T-helper 2 cell treated with Interferon-gamma antibody and Interleukin-4, amounts not matched to agents 5 μg/mL and 100 μg/mL, for 36 hours (primary cell): Measurements from ENCODE around the gene MTX1.
A peak's percentile ranks its signal among the peaks of the same experiment; 100 is the strongest.
"Not testable (repeated sequence)": the region's sequence is repeated elsewhere in the genome, so short reads cannot be mapped to it uniquely, and the experiment has no call there.

Experiments used
- DNase-seq: peaks from one replicate; pipeline ENCODE4 v3.0.0; 2021; ENCODE audit warnings: low spot score
- H3K27ac Mint-ChIP-seq: one replicate; pipeline ENCODE4 v1.8.0; 2021; ENCODE audit warnings: mild to moderate bottlenecking, mixed read lengths
- H3K27me3 Mint-ChIP-seq: one replicate; pipeline ENCODE4 v1.8.0; 2021; ENCODE audit warnings: low read depth, mixed read lengths
- H3K36me3 Mint-ChIP-seq: one replicate; pipeline ENCODE4 v1.8.0; 2021; ENCODE audit warnings: low read depth, mixed read lengths
- H3K4me1 Mint-ChIP-seq: one replicate; pipeline ENCODE4 v1.8.0; 2021; ENCODE audit warnings: low read depth, mixed read lengths
- H3K4me3 Mint-ChIP-seq: one replicate; pipeline ENCODE4 v1.8.0; 2022; ENCODE audit warnings: mild to moderate bottlenecking, moderate library complexity, mixed read lengths
- H3K9me3 Mint-ChIP-seq: one replicate; pipeline ENCODE4 v1.8.0; 2021; ENCODE audit warnings: mixed read lengths

Gene MTX1

DNA sequence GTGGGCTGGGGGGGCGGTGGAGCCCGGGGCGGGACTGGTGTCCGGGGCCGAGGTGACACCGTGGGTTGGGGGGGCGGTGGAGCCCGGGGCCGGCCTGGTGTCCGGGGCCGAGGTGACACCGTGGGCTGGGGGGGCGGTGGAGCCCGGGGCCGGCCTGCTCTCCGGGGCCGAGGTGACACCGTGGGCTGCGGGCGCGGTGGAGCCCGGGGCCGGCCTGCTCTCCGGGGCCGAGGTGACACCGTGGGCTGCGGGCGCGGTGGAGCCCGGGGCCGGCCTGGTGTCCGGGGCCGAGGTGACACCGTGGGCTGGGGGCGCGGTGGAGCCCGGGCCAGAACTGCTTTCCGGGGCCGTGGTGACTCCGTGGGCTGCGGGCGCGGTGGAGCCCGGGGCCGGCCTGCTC is 18.6 kb upstream of the MTX1 start:
- H3K36me3 Mint-ChIP-seq, H3K9me3 Mint-ChIP-seq, H3K4me3 Mint-ChIP-seq, H3K27me3 Mint-ChIP-seq, DNase-seq, H3K27ac Mint-ChIP-seq: not testable (repeated sequence)
- H3K4me1 Mint-ChIP-seq = peaks cover 33% of the 10 kb centered on the region

DNA sequence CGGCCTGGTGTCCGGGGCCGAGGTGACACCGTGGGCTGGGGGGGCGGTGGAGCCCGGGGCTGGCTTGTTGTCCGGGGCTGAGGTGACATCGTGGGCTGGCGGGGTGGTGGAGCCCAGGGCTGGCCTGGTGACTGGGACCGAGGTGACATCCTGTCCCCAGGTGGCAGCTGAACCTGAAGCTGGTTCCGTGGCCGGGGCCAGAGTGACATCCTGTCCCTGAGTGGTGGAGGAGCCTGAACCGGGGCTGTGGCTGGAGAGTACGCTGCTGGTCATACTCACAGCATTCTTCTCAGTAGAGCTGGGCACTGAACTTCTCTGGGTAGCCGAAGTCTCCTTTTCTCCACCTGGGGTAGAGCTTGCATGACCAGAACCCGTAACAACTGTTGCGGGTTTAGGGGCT is 16.6 kb upstream of the MTX1 start:
- Mint-ChIP-seq H3K36me3 (peaks cover 4% of the 10 kb centered on the region), H3K27ac (peak overlapping the region; percentile 91), H3K9me3 (no peaks in the 10 kb centered on the region), H3K27me3 (no peaks in the 10 kb centered on the region), H3K4me1 (peaks cover 37% of the 10 kb centered on the region), H3K4me3 (peak overlapping the region; percentile 81)
- DNase-seq = no peak

DNA sequence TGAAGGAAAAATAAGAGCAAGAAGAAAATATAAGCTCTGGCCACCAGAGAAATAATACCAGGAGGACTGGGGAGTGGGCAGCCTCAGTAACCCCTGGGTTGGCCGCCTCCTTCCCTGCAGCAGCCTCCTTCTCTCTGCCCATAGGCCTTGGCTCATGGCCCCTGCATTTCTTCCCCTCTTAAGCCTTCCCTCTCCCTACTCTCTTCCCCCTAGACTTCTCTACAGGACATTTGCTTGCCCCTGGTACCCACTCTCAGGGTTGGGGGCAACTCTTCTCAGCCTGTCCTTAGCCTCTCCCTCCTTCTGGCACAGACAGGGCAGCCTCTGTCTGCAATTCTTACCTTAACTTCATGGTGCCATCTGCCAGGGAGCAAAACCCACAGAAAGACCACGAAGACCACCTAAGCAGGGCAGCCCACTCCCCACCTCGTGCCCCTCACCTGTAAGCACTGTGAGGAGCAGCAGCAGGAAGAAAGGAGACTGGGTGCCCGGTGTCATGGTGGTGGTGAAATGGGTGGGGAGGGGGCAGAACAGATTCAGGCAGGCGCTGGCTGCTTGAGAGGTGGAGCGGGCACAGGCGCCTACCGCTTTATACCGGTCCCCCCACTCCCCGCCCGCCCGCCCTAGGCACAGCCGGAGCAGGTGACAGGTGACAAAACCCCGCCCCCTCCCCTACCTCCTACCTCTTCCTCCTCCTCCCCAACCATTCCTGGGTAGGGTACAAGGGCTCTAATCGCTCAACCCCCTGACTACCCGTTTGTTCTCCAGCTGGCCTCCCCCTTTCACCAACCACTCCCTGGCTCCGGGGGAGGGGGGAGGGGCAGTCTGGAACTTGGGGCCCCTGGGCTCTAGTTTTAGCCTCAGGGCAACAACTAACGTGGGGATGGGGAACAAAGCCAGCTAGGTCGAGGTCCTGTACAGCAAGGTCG is 15.9 kb upstream of the MTX1 start:
- DNase-seq = no peak

DNA sequence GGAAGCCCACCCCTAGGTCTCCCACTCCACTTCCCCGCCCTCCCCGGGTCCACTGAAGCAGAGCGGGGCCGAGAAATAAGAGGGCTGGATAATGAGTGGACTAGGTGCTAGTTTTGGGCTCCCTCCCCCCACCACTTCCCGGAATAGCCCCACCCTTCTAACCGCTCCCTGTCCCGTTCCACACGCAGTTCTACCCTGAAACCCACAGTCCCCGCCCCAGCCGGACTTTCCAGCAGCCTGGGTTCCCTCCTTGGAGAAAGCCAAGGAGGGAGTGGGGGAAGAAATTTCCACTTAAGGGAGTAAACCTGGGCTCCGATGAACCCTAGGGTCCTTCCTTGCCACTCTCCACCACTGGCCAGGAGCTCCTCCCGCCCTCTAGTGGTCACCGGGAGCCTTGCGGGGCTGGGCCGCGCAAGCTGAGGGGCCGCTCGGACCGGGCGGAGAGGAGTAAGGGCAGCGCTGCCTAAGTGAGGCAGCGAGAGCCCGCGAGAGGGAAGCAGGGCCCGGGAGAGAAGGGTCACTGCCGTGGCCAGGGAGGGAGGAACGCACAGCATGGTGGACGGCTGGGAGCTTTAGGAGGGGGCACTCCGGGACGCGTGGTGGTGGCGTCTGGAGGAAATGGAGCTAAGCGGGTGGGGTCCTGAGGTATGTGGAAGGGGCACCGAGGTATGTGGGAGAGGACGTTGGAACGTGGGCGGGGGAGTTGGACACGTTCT is 15.1 kb upstream of the MTX1 start:
- DNase-seq = peak; percentile 83
- no peaks in the 10 kb centered on the region for H3K9me3 Mint-ChIP-seq
- peak overlapping the region; percentile 95 for H3K4me3 Mint-ChIP-seq
- H3K27me3 Mint-ChIP-seq = no peaks in the 10 kb centered on the region
- peak overlapping the region; percentile 98 for H3K27ac Mint-ChIP-seq
- peaks cover 6% of the 10 kb centered on the region for H3K36me3 Mint-ChIP-seq
- peaks cover 31% of the 10 kb centered on the region for H3K4me1 Mint-ChIP-seq

More for the DNA sequence above, 15.9 kb upstream of the MTX1 start:
- Mint-ChIP-seq H3K4me1 (peaks cover 37% of the 10 kb centered on the region), H3K9me3 (no peaks in the 10 kb centered on the region), H3K27me3 (no peaks in the 10 kb centered on the region), H3K36me3 (peaks cover 6% of the 10 kb centered on the region), H3K4me3 (peak overlapping the region; percentile 95), H3K27ac (peak overlapping the region; percentile 98)

DNA sequence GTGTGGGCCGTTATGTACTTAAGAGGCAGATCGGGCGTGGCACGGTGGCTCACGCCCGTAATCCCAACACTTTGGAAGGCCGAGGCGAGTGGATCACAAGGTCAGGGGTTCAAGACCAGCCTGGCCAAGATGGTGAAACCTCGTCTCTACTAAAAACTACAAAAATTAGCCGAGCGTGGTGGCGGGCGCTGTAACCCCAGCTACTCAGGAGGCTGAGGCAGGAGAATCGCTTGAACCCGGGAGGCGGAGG is 14.6 kb upstream of the MTX1 start:
- not testable (repeated sequence) for H3K9me3 Mint-ChIP-seq, H3K27me3 Mint-ChIP-seq, DNase-seq, H3K36me3 Mint-ChIP-seq
- peak overlapping the region; percentile 95 for H3K4me3 Mint-ChIP-seq
- peaks cover 31% of the 10 kb centered on the region for H3K4me1 Mint-ChIP-seq
- H3K27ac Mint-ChIP-seq = peak overlapping the region; percentile 98

DNA sequence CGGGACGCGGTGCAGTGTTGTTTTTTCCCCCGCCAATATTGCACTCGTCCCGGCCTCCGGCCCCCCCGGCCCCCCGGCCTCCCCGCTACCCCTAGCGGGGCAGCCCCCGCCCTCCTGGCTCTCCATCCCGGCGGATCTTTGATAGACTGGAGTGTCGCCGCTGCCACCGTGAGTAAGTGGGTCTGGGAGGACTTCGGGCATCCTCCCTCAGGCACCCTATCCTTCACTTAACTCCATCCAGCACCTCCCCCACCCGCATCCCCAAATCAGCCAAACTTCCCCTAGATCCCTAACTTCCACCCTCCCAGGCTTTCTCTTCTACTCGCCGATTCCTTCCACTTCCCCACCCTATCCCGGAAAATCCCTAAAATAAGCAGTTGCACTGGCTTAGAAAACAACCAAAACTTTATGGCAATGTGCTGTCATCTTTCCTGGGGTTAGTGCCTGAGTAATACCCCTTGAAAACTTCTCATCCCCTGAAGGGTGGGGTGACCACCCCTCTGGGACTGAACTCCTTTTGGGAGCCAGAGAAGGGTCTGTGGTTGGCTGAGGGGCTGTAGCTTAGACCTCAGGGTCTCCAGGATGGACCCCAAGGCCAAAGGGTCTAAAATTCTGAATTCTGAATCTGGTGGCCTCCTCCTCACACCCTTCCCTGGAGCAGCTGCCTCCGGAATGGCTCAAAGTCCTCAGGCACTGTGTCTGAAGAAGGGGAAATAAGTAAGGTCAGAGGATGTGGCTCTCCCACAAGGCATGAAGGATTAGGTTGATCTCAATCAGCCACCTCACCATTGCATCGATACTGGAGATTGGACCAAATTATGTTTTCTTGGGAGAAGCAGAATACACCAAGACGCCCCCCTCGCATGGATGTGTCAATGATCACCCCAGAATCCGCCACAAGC is 13.0 kb upstream of the MTX1 start:
- DNase-seq = no peak
- H3K4me3 Mint-ChIP-seq = peak overlapping the region; percentile 87
- H3K27ac Mint-ChIP-seq = peak overlapping the region; percentile 59

DNA sequence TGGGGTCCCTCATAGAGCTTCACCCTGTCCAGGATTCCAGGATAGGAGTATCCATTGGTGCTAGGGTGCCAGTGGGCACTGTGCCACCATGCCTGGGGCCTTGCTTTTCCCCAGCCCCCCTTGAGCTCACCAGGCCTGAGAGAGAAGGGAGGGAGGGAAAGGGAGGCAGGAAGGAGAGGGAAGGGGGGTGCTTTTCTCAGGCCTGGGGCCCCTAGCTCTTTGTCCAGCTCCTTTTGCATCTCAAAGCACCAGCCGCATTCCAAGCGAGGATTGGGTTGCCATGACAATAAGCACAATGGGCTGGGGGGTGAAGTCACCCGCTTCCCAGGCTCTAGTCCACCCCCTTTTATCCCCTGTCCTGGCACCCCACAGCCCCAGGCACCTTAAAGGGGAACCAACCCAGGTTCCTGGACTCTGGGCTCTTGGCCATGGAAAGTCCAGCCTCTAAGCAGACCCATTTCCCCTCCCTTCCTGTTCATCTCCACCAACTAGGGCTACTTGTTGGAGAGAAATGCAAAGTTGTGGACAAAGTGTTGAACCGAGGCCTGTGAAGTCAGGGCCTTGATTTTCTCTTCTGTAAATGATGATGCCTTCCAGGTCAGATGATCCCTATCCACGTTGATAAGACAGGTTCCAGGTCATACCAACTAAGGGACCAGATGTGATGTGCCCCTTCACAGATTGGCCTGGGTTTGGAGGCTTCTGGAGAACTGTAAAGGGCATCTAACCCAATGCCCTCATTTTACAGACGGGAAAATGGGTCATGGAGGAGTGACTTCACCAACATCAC is 12.2 kb upstream of the MTX1 start:
- no peaks in the 10 kb centered on the region for H3K27me3 Mint-ChIP-seq
- H3K4me3 Mint-ChIP-seq = peak overlapping the region; percentile 87
- DNase-seq = no peak
- H3K36me3 Mint-ChIP-seq = peaks cover 6% of the 10 kb centered on the region
- H3K9me3 Mint-ChIP-seq = no peaks in the 10 kb centered on the region
- no peak overlapping the region for H3K27ac Mint-ChIP-seq
- H3K4me1 Mint-ChIP-seq = peaks cover 31% of the 10 kb centered on the region

More for the DNA sequence above, 13.0 kb upstream of the MTX1 start:
- Mint-ChIP-seq H3K36me3 (peaks cover 6% of the 10 kb centered on the region), H3K9me3 (no peaks in the 10 kb centered on the region), H3K4me1 (peaks cover 31% of the 10 kb centered on the region), H3K27me3 (no peaks in the 10 kb centered on the region)

DNA sequence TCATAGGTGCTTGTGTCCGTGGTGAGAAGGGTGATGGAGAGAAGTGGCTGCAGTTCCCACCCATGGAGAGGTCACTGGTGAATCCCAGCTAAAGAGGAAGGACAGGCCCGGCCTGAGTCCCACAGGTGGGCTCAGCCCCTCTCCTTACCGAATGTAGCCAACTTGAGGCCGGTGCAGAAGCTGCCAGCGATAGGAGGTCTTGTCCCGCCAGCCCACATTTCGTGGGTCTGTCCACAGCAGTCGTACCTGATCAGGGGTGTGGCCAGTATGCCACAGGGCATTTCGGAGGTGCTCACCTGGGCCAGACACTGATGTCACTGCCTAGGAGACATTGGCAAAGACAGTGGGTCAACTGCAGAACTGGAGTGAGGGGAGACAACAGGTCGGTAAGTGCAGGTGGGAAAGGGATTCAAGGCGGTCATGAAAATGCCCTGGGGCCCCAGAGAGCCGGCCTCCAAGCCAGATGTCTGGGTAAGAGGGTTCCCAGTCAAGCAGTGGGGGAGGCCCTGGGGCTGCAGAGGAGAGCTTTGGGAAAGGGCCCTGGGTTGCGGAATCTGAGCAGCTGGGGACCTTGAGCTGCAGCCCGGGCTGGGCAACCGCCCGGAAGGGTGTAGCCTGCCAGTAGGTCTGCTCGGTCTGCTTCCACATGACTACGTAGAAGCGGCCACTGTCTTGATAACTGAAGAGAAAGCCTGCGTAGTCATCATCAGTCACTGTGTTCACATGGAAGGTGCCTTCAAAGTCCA is 11.4 kb upstream of the MTX1 start:
- peaks cover 6% of the 10 kb centered on the region for H3K36me3 Mint-ChIP-seq
- no peaks in the 10 kb centered on the region for H3K27me3 Mint-ChIP-seq
- no peak overlapping the region for H3K27ac Mint-ChIP-seq
- no peak for DNase-seq
- no peak overlapping the region for H3K4me3 Mint-ChIP-seq
- H3K4me1 Mint-ChIP-seq = peaks cover 28% of the 10 kb centered on the region
- no peaks in the 10 kb centered on the region for H3K9me3 Mint-ChIP-seq

DNA sequence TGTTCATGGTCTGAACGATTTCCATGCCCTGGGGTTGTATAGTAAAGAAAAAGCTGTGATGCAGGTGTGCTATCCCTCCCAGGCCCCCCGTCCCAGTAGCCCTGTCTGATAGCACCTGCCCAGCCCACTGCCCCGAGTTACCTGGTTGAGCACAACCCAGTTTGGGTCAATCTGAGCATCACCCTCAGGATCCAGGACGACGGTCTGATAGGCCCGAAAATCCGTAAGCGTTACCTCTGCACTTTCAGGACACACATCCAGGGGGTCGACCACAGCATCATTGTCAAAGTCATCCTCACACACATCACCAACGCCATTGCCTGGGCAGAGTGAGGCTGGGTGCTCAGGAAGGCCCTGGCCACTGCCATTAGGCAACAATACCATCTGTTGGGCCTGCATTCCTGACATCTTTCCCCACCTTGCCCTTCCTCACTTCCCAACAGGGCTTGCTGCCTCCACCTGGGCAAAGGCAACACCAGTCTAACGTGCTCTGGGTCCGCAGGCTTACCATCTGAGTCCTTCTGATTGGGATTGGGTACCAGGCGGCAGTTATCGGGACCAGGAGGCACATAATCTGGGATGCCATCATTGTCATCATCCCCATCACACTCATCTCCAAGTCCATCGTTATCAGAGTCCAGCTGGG is 10.5 kb upstream of the MTX1 start:
- H3K27ac Mint-ChIP-seq = no peak overlapping the region
- peaks cover 20% of the 10 kb centered on the region for H3K4me1 Mint-ChIP-seq
- DNase-seq = no peak
- H3K27me3 Mint-ChIP-seq = no peaks in the 10 kb centered on the region
- no peaks in the 10 kb centered on the region for H3K9me3 Mint-ChIP-seq
- no peak overlapping the region for H3K4me3 Mint-ChIP-seq
- H3K36me3 Mint-ChIP-seq = peaks cover 6% of the 10 kb centered on the region

DNA sequence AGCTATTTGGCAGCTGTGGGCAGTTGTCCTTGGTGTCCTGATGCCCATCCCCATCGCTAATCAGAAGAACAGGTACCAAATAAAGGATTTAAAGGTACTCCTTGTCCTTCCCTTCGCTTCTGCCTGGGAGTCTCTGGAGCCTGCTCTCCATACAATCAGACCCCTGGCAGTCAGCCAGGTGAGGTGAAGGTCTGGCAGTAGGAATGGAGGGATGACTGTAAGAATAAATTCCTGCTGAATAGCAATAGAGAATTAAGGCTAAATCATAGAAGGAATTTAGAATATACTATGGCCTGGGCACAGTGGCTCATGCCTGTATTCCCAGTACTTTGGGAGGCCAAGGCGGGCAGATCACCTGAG is 10.0 kb upstream of the MTX1 start:
- H3K36me3 Mint-ChIP-seq = peaks cover 6% of the 10 kb centered on the region
- DNase-seq = no peak
- peaks cover 16% of the 10 kb centered on the region for H3K4me1 Mint-ChIP-seq
- H3K27ac Mint-ChIP-seq = no peak overlapping the region
- no peaks in the 10 kb centered on the region for H3K9me3 Mint-ChIP-seq
- H3K27me3 Mint-ChIP-seq = no peaks in the 10 kb centered on the region
- H3K4me3 Mint-ChIP-seq = no peak overlapping the region

DNA sequence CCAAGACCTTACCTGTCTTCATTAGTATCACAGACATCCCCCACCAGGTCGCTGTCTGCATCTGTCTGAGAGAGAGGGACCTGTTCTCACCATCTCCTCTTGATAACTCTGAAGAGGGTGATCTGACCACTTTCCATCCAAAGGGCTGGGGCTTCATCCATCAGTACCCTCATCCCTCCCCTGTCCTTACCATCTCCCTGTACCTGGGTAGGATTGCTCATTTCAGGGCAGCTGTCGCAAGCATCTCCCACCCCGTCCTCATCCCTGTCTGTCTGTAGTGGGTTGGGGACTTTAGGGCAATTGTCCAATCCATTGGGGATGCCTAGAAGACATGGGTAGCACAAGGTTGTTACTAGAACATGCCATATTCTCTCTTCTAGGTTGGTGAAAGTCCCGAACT is 8.7 kb upstream of the MTX1 start:
- peaks cover 6% of the 10 kb centered on the region for H3K36me3 Mint-ChIP-seq
- H3K27me3 Mint-ChIP-seq = no peaks in the 10 kb centered on the region
- H3K9me3 Mint-ChIP-seq = no peaks in the 10 kb centered on the region
- DNase-seq = no peak
- H3K27ac Mint-ChIP-seq = no peak overlapping the region
- H3K4me1 Mint-ChIP-seq = peaks cover 6% of the 10 kb centered on the region
- no peak overlapping the region for H3K4me3 Mint-ChIP-seq

DNA sequence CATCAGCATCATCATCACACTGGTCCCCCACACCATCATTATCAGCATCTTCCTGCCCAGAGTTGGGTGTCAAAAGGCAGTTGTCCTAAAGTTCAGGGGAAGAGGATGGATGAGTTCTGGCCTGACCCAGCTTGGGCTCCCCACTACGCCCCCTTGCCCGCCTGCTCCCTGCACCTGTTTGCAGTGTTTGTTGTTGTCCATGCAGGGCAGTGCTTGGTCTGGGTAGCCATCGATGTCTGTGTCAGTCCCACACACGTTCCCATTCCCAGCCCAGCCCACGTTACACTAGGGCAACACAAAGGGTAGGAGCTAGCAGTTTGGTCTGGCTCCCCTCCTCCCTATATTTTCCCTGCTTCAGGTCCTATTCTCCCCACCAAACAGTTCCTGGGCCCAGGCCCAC is 7.6 kb upstream of the MTX1 start:
- Mint-ChIP-seq H3K36me3 (peaks cover 6% of the 10 kb centered on the region), H3K4me1 (no peaks in the 10 kb centered on the region), H3K9me3 (no peaks in the 10 kb centered on the region), H3K27ac (no peak overlapping the region), H3K4me3 (no peak overlapping the region), H3K27me3 (no peaks in the 10 kb centered on the region)
- DNase-seq = no peak
